Neural cell (in vitro differentiated cells): ENCODE results near the gene OR8S1.

Experiments
- CTCF ChIP-seq: fragments of 450-650 bp; IDR thresholded peaks from 2 replicates; pipeline ENCODE4 v1.5.1; 2014; ENCODE audit warnings: antibody characterized with exemption, mild to moderate bottlenecking, moderate library complexity; ENCODE audit not compliant: poor library complexity, severe bottlenecking
- EP300 ChIP-seq: fragments of 450-650 bp; conservative IDR thresholded peaks from 2 replicates; pipeline ENCODE4 v1.6.1; 2014; ENCODE audit warnings: antibody characterized with exemption, mild to moderate bottlenecking, moderate library complexity; ENCODE audit not compliant: poor library complexity, severe bottlenecking
- EZH2 ChIP-seq: fragments of 200-600, 300-800 bp; shearing (Covaris generic), sonication (generic); IDR thresholded peaks from 2 replicates; pipeline ENCODE4 v1.6.1; 2014; ENCODE audit warnings: antibody characterized with exemption, low read length, borderline replicate concordance, mild to moderate bottlenecking; ENCODE audit not compliant: insufficient read depth, poor library complexity, severe bottlenecking
- MXI1 ChIP-seq: fragments of 450-650 bp; conservative IDR thresholded peaks from 2 replicates; pipeline ENCODE4 v1.6.1; 2014; ENCODE audit warnings: antibody characterized with exemption, mild to moderate bottlenecking; ENCODE audit not compliant: poor library complexity, severe bottlenecking
- POLR2AphosphoS5 ChIP-seq: IDR thresholded peaks from 2 replicates; pipeline ENCODE4 v1.6.1; 2012
- RAD21 ChIP-seq: fragments of 450-650 bp; conservative IDR thresholded peaks from 2 replicates; pipeline ENCODE4 v1.6.1; 2014; ENCODE audit warnings: antibody characterized with exemption, mild to moderate bottlenecking, moderate library complexity
- REST ChIP-seq: IDR thresholded peaks from 2 replicates; pipeline ENCODE4 v1.6.1; 2012; ENCODE audit warnings: borderline replicate concordance
- TAF1 ChIP-seq: IDR thresholded peaks from 2 replicates; pipeline ENCODE4 v1.6.1; 2012; ENCODE audit warnings: low read depth

GRCh38 chr12:48525332-48525731, at the start of gene OR8S1:
- TF ChIP-seq CTCF = no peak
- TF ChIP-seq RAD21 = no peak
- no peak for TF ChIP-seq EP300
- TF ChIP-seq POLR2AphosphoS5 = no peak
- no peak for TF ChIP-seq EZH2
- no peak for TF ChIP-seq TAF1
- no peak for TF ChIP-seq MXI1
- TF ChIP-seq REST = no peak
